Measurements from ENCODE around the gene APH1A. TPM values are rescaled to one million over a fixed set of nuclear protein-coding genes. Genes with fewer than 3 reads are reported as not detected.
"Not testable (repeated sequence)": the region's sequence is repeated elsewhere in the genome, so short reads cannot be mapped to it uniquely, and the experiment has no call there.

Gene APH1A
- total RNA-seq, 1 experiment from 2014 or later, result 211 TPM

GRCh38 chr1:150233359-150234308 lies 35.2 kb downstream of the APH1A start:
- H3K4me3 ChIP-seq (ENCODE audit: low read length), result peak overlapping the region; percentile 77
- peak; percentile 48 for DNase-seq
- H3K9ac ChIP-seq (ENCODE audit: low read length), result peak overlapping the region; percentile 79
- peaks cover 16% of the 10 kb centered on the region; the same call in 1 of the 2 replicates for H3K36me3 ChIP-seq (ENCODE audit: low read depth, low read length)
- peak overlapping the region; percentile 83 for H3K4me2 ChIP-seq (ENCODE audit: low read length)
- ATAC-seq, result peak; percentile 1; the same call in 1 of the 2 replicates
- peak overlapping the region; percentile 69; the same call in 1 of the 2 replicates for H2AFZ ChIP-seq (ENCODE audit: low read length)
- H3K79me2 ChIP-seq (ENCODE audit: low read length), result peaks cover 60% of the 10 kb centered on the region
- no peaks in the 10 kb centered on the region for H3K27me3 ChIP-seq (ENCODE audit: low read length)
- H3K9me2 ChIP-seq (replicated peaks; ENCODE audit: low read length), result no peaks in the 10 kb centered on the region
- BruUV-seq (replicated peaks), result TSS peak; percentile 30
- TF ChIP-seq CTCF (conservative IDR thresholded peaks at IDR 0.05; ENCODE audit: low read depth, low read length) (no peak), EZH2phosphoT487 (IDR thresholded peaks at IDR 0.05; ENCODE audit: borderline replicate concordance, low read length) (no peak), EZH2 (IDR thresholded peaks at IDR 0.05; ENCODE audit: low read length, unreplicated experiment) (no peak)
- peak overlapping the region; percentile 36 for H3K27ac ChIP-seq (ENCODE audit: low read length)
- H3F3A ChIP-seq (ENCODE audit: low read length, unreplicated experiment), result no peaks in the 10 kb centered on the region
- intact Hi-C loops (cut with micrococcal nuclease), result loop anchor here (1.0 kb wide), 1 partner anchor 41 kb away; no protein-coding TSS in a partner anchor
- peaks cover 22% of the 10 kb centered on the region for H3K4me1 ChIP-seq (ENCODE audit: insufficient read depth, low read length)
- H3K9me3 ChIP-seq (ENCODE audit: low read length), result no peaks in the 10 kb centered on the region
- H4K20me1 ChIP-seq (ENCODE audit: low read length), result peaks cover 4% of the 10 kb centered on the region; the same call in 1 of the 2 replicates
- POLR2A ChIA-PET (ENCODE audit: unreplicated experiment), result interaction anchor here (0.6 kb wide), 1 partner anchor 555 kb away, joined by 4 read pairs; no protein-coding TSS in a partner anchor
- CTCF ChIA-PET, result interaction anchor here (0.6 kb wide), 2 partner anchors 48 to 710 kb away, joined by 3 read pairs; no protein-coding TSS in a partner anchor

- CTCF ChIA-PET, result not testable (repeated sequence)
Observed at GRCh38 chr1:150232921-150233320, 35.9 kb downstream of the APH1A start.

GRCh38 chr1:150228246-150228645 lies 40.6 kb downstream of the APH1A start:
- intact Hi-C loops (cut with micrococcal nuclease); H3F3A ChIP-seq (ENCODE audit: low read length, unreplicated experiment); H3K4me1 ChIP-seq (ENCODE audit: insufficient read depth, low read length); H3K9ac ChIP-seq (ENCODE audit: low read length); BruUV-seq (replicated peaks); H3K4me2 ChIP-seq (ENCODE audit: low read length); H2AFZ ChIP-seq (ENCODE audit: low read length); H3K4me3 ChIP-seq (ENCODE audit: low read length); H3K9me3 ChIP-seq (ENCODE audit: low read length); DNase-seq; CTCF ChIA-PET; H3K27me3 ChIP-seq (ENCODE audit: low read length); ATAC-seq; H3K27ac ChIP-seq (ENCODE audit: low read length); POLR2A ChIA-PET (ENCODE audit: unreplicated experiment); H3K9me2 ChIP-seq (replicated peaks; ENCODE audit: low read length); H4K20me1 ChIP-seq (ENCODE audit: low read length): not testable (repeated sequence)
- Histone ChIP-seq H3K79me2 (ENCODE audit: low read length) (peaks cover 34% of the 10 kb centered on the region), H3K36me3 (ENCODE audit: low read depth, low read length) (peaks cover 51% of the 10 kb centered on the region)

More at GRCh38 chr1:150232921-150233320, 35.9 kb downstream of the APH1A start:
- POLR2A ChIA-PET (ENCODE audit: unreplicated experiment); H3K9me3 ChIP-seq (ENCODE audit: low read length); H3K9ac ChIP-seq (ENCODE audit: low read length); H3K27me3 ChIP-seq (ENCODE audit: low read length); DNase-seq; H3K9me2 ChIP-seq (replicated peaks; ENCODE audit: low read length); H3K27ac ChIP-seq (ENCODE audit: low read length); H4K20me1 ChIP-seq (ENCODE audit: low read length); intact Hi-C loops (cut with micrococcal nuclease); H2AFZ ChIP-seq (ENCODE audit: low read length); H3F3A ChIP-seq (ENCODE audit: low read length, unreplicated experiment); ATAC-seq; BruUV-seq (replicated peaks): not testable (repeated sequence)
- H3K4me1 ChIP-seq (ENCODE audit: insufficient read depth, low read length), result peaks cover 22% of the 10 kb centered on the region
- peaks cover 17% of the 10 kb centered on the region; the same call in 1 of the 2 replicates for H3K36me3 ChIP-seq (ENCODE audit: low read depth, low read length)
- peaks cover 60% of the 10 kb centered on the region for H3K79me2 ChIP-seq (ENCODE audit: low read length)
- peak overlapping the region; percentile 77 for H3K4me3 ChIP-seq (ENCODE audit: low read length)
- H3K4me2 ChIP-seq (ENCODE audit: low read length), result peak overlapping the region; percentile 83

Measured in PC-3 (cell line).